HG02870 (cell line): ENCODE measurements around the gene COL6A2.

Experiments
- ATAC-seq: cut with Tn5 transposase; IDR thresholded peaks from one replicate; pipeline ENCODE4 v1.9.1; 2021; ENCODE audit warnings: mild to moderate bottlenecking, moderate library complexity; ENCODE audit not compliant: unreplicated experiment

Gene COL6A2

GRCh38 chr21:46124083-46124925 is 26.4 kb downstream of the COL6A2 start:
- ATAC-seq = no peak

- no peak for ATAC-seq
Observed at GRCh38 chr21:46124926-46125845, 27.3 kb downstream of the COL6A2 start.

- ATAC-seq = no peak
Observed at GRCh38 chr21:46125846-46126301, 28.0 kb downstream of the COL6A2 start.

- ATAC-seq = no peak
Observed at GRCh38 chr21:46126309-46127238, 28.7 kb downstream of the COL6A2 start.

- no peak for ATAC-seq
Observed at GRCh38 chr21:46127239-46128105, 29.6 kb downstream of the COL6A2 start.

- no peak for ATAC-seq
Observed at GRCh38 chr21:46128106-46128932, 30.4 kb downstream of the COL6A2 start.

- no peak for ATAC-seq
Observed at GRCh38 chr21:46128933-46129571, 31.1 kb downstream of the COL6A2 start.

- no peak for ATAC-seq
Observed at GRCh38 chr21:46129846-46130651, 32.1 kb downstream of the COL6A2 start.

GRCh38 chr21:46130831-46131587 is 33.1 kb downstream of the COL6A2 start:
- ATAC-seq = no peak

- ATAC-seq = no peak
Observed at GRCh38 chr21:46131588-46131837, 33.6 kb downstream of the COL6A2 start.

GRCh38 chr21:46131838-46132651 is 34.1 kb downstream of the COL6A2 start:
- no peak for ATAC-seq

- no peak for ATAC-seq
Observed at GRCh38 chr21:46135782-46136395, 38.0 kb downstream of the COL6A2 start.

- no peak for ATAC-seq
Observed at GRCh38 chr21:46136739-46137349, 38.9 kb downstream of the COL6A2 start.

GRCh38 chr21:46137908-46138307 is 40.0 kb downstream of the COL6A2 start:
- no peak for ATAC-seq

GRCh38 chr21:46138383-46138970 is 40.6 kb downstream of the COL6A2 start:
- no peak for ATAC-seq
